K562 (cell line): ENCODE data around the gene ARPC1A.

Experiments used
- NCOA6 ChIP-seq: fragments of 450-650 bp; IDR thresholded peaks from 2 replicates; pipeline ENCODE4 v1.6.1; 2017; ENCODE audit warnings: mild to moderate bottlenecking
- SNIP1 ChIP-seq: fragments of 450-650 bp; IDR thresholded peaks from 2 replicates; pipeline ENCODE4 v1.7.1; 2017; ENCODE audit warnings: low read depth, mild to moderate bottlenecking
- TF ChIP-seq, protein P1 (sequence below), 3 experiments: IDR thresholded peaks in 2 of 3; conservative IDR thresholded peaks in 1 of 3; 2 replicates each; pipeline ENCODE4 v1.5.1; 2011 to 2012; ENCODE audit warnings: low read length in 3 of 3, mild to moderate bottlenecking in 3 of 3, control low read depth in 2 of 3, improper control_type of control experiment in 1 of 3, inconsistent platforms in 1 of 3, low read depth in 1 of 3, mixed read lengths in 1 of 3, moderate library complexity in 1 of 3; ENCODE audit not compliant: insufficient read depth in 2 of 3

DNA sequence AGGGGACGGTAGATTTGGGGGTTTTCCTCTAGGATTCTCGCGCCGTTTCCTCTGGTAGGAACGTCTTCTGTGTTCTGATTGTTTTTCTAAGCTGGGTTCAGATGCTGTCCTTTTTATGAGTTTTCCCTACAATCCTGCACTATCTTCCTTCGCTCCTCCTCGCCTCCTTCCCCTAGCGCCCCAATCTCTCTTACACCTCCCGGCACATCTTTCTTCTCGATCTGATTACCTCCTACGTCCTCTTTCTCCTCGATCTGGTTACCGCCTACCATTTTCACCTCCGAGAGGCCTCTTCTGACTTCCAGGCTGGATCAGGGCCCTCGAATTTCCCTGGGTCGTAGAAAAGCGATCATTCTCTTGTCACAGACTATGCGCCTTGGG, 83.5 kb downstream of the ARPC1A start:
- TF ChIP-seq SNIP1 = 0 out of 2 replicates have a peak, but pooled peaks have one; percentile 14
- TF ChIP-seq NCOA6 = no peak
- TF ChIP-seq, protein P1, sequence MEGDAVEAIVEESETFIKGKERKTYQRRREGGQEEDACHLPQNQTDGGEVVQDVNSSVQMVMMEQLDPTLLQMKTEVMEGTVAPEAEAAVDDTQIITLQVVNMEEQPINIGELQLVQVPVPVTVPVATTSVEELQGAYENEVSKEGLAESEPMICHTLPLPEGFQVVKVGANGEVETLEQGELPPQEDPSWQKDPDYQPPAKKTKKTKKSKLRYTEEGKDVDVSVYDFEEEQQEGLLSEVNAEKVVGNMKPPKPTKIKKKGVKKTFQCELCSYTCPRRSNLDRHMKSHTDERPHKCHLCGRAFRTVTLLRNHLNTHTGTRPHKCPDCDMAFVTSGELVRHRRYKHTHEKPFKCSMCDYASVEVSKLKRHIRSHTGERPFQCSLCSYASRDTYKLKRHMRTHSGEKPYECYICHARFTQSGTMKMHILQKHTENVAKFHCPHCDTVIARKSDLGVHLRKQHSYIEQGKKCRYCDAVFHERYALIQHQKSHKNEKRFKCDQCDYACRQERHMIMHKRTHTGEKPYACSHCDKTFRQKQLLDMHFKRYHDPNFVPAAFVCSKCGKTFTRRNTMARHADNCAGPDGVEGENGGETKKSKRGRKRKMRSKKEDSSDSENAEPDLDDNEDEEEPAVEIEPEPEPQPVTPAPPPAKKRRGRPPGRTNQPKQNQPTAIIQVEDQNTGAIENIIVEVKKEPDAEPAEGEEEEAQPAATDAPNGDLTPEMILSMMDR (IDR thresholded peaks at IDR 0.05 in 2 of 3, conservative IDR thresholded peaks at IDR 0.05 in 1 of 3; ENCODE audit: insufficient read depth in 2 of 3, low read depth in 1 of 3, low read length in 3 of 3) = no peak
